Measurements from ENCODE around the gene GART. TPM values are rescaled to one million over a fixed set of nuclear protein-coding genes. Genes with fewer than 3 reads are reported as not detected.

Gene GART
- polyA plus RNA-seq, 2 of the 4 experiments (the other 2 are of a cell fraction): 42.3 to 70.2 TPM

- FAIRE-seq: no peak
- no peak for DNase-seq (ENCODE audit: low read depth in 1 of 2, low spot score in 1 of 2)
- Histone ChIP-seq H3K9me3 (no peaks in the 10 kb centered on the region), H3K27ac (no peak overlapping the region), H3K4me2 (no peak overlapping the region), H3K4me1 (no peaks in the 10 kb centered on the region), H3K4me3 (no peak overlapping the region)
- CTCF ChIA-PET: interaction anchor here (0.7 kb wide), 1 partner anchor 608 kb away, joined by 3 read pairs; no protein-coding TSS in a partner anchor
- WGBS (ENCODE audit: missing lambda C conversion rate): 86% methylated on average over 3 of the region's 3 CpGs
- ATAC-seq: no peak
- TF ChIP-seq FOSL2 (IDR thresholded peaks at IDR 0.05) (no peak), FOSL2 (CRISPR knock-in tag; IDR thresholded peaks at IDR 0.05) (no peak), HEYL (CRISPR knock-in tag; IDR thresholded peaks at IDR 0.05) (no peak), ZSCAN20 (CRISPR knock-in tag; IDR thresholded peaks at IDR 0.05) (no peak), ZC3H11A (IDR thresholded peaks at IDR 0.05) (no peak), KDM1A (IDR thresholded peaks at IDR 0.05; ENCODE audit: low read depth) (no peak), RNF2 (IDR thresholded peaks at IDR 0.05; ENCODE audit: borderline replicate concordance, low read depth) (no peak), SREBF2 (IDR thresholded peaks at IDR 0.05) (no peak), CBX2 (IDR thresholded peaks at IDR 0.05; ENCODE audit: borderline replicate concordance, low read depth) (no peak), CHD2 (IDR thresholded peaks at IDR 0.05; ENCODE audit: low read length, partially characterized antibody) (no peak), CEBPB (IDR thresholded peaks at IDR 0.05) (no peak), JUN (IDR thresholded peaks at IDR 0.05) (no peak), RCOR1 (IDR thresholded peaks at IDR 0.05; ENCODE audit: low read depth, low read length) (no peak), POLR2A (IDR thresholded peaks at IDR 0.05; ENCODE audit: low read length) (no peak), FOXS1 (CRISPR knock-in tag; IDR thresholded peaks at IDR 0.05) (no peak), JUNB (IDR thresholded peaks at IDR 0.05) (no peak)
- TF ChIP-seq, protein P1, sequence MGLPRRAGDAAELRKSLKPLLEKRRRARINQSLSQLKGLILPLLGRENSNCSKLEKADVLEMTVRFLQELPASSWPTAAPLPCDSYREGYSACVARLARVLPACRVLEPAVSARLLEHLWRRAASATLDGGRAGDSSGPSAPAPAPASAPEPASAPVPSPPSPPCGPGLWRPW (IDR thresholded peaks at IDR 0.05): no peak
- TF ChIP-seq, protein P2, sequence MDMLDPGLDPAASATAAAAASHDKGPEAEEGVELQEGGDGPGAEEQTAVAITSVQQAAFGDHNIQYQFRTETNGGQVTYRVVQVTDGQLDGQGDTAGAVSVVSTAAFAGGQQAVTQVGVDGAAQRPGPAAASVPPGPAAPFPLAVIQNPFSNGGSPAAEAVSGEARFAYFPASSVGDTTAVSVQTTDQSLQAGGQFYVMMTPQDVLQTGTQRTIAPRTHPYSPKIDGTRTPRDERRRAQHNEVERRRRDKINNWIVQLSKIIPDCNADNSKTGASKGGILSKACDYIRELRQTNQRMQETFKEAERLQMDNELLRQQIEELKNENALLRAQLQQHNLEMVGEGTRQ (IDR thresholded peaks at IDR 0.05): no peak
- TF ChIP-seq, protein P3, sequence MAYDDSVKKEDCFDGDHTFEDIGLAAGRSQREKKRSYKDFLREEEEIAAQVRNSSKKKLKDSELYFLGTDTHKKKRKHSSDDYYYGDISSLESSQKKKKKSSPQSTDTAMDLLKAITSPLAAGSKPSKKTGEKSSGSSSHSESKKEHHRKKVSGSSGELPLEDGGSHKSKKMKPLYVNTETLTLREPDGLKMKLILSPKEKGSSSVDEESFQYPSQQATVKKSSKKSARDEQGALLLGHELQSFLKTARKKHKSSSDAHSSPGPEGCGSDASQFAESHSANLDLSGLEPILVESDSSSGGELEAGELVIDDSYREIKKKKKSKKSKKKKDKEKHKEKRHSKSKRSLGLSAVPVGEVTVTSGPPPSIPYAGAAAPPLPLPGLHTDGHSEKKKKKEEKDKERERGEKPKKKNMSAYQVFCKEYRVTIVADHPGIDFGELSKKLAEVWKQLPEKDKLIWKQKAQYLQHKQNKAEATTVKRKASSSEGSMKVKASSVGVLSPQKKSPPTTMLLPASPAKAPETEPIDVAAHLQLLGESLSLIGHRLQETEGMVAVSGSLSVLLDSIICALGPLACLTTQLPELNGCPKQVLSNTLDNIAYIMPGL (CRISPR knock-in tag; IDR thresholded peaks at IDR 0.05; ENCODE audit: borderline replicate concordance): no peak
- TF ChIP-seq, protein P4, sequence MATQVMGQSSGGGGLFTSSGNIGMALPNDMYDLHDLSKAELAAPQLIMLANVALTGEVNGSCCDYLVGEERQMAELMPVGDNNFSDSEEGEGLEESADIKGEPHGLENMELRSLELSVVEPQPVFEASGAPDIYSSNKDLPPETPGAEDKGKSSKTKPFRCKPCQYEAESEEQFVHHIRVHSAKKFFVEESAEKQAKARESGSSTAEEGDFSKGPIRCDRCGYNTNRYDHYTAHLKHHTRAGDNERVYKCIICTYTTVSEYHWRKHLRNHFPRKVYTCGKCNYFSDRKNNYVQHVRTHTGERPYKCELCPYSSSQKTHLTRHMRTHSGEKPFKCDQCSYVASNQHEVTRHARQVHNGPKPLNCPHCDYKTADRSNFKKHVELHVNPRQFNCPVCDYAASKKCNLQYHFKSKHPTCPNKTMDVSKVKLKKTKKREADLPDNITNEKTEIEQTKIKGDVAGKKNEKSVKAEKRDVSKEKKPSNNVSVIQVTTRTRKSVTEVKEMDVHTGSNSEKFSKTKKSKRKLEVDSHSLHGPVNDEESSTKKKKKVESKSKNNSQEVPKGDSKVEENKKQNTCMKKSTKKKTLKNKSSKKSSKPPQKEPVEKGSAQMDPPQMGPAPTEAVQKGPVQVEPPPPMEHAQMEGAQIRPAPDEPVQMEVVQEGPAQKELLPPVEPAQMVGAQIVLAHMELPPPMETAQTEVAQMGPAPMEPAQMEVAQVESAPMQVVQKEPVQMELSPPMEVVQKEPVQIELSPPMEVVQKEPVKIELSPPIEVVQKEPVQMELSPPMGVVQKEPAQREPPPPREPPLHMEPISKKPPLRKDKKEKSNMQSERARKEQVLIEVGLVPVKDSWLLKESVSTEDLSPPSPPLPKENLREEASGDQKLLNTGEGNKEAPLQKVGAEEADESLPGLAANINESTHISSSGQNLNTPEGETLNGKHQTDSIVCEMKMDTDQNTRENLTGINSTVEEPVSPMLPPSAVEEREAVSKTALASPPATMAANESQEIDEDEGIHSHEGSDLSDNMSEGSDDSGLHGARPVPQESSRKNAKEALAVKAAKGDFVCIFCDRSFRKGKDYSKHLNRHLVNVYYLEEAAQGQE (IDR thresholded peaks at IDR 0.05): no peak
- POLR2A ChIA-PET: interaction anchor here (0.7 kb wide), 1 partner anchor 21 kb away, joined by 4 read pairs; no protein-coding TSS in a partner anchor
Observed at GRCh38 chr21:33531007-33531406, 10.9 kb downstream of the GART start.

GRCh38 chr21:33522953-33523349 is 19.0 kb downstream of the GART start:
- CTCF ChIA-PET: no interaction called here
- WGBS (ENCODE audit: missing lambda C conversion rate): 65% methylated on average over 1 of the region's 1 CpG
- Histone ChIP-seq H3K4me1 (no peaks in the 10 kb centered on the region), H3K27ac (no peak overlapping the region), H3K9me3 (no peaks in the 10 kb centered on the region), H3K4me2 (no peak overlapping the region), H3K4me3 (no peak overlapping the region)
- FAIRE-seq (no peak), DNase-seq (ENCODE audit: low read depth in 1 of 2, low spot score in 1 of 2) (no peak), ATAC-seq (no peak)
- TF ChIP-seq MAFK (IDR thresholded peaks at IDR 0.05; ENCODE audit: partially characterized antibody): peak; percentile 66
- TF ChIP-seq NFE2L2 (conservative IDR thresholded peaks at IDR 0.05; ENCODE audit: low read length): peak; percentile 48; the same call in 1 of the 2 replicates
- no peak for TF ChIP-seq HEYL (CRISPR knock-in tag; IDR thresholded peaks at IDR 0.05)
- POLR2A ChIA-PET: no interaction called here

Data from A549 (cell line).